Ishikawa (cell line): Measurements from ENCODE around the gene MAML2.

Experiments used
- CEBPB ChIP-seq: IDR thresholded peaks from 2 replicates; pipeline ENCODE4 v1.6.1; 2012
- CREB1 ChIP-seq: IDR thresholded peaks from 2 replicates; pipeline ENCODE4 v1.6.1; 2012; ENCODE audit warnings: low read depth
- EGR1 ChIP-seq: IDR thresholded peaks from 2 replicates; pipeline ENCODE4 v1.6.1; 2012
- EP300 ChIP-seq: IDR thresholded peaks from 2 replicates; pipeline ENCODE4 v1.6.1; 2012; ENCODE audit warnings: borderline replicate concordance
- NFIC ChIP-seq: IDR thresholded peaks from 2 replicates; pipeline ENCODE4 v1.6.1; 2012
- RAD21 ChIP-seq: IDR thresholded peaks from 2 replicates; pipeline ENCODE4 v1.6.1; 2012; ENCODE audit warnings: low read depth
- TCF12 ChIP-seq: IDR thresholded peaks from 2 replicates; pipeline ENCODE4 v1.6.1; 2012; ENCODE audit warnings: low read depth
- TEAD4 ChIP-seq: IDR thresholded peaks from 2 replicates; pipeline ENCODE4 v1.6.1; 2012
- ZBTB7A ChIP-seq: IDR thresholded peaks from 2 replicates; pipeline ENCODE4 v1.6.1; 2012; ENCODE audit warnings: low read depth
- TF ChIP-seq, protein P1 (sequence below): IDR thresholded peaks from 2 replicates; pipeline ENCODE4 v1.6.1; 2012; ENCODE audit warnings: low read depth, mild to moderate bottlenecking
- TF ChIP-seq, protein P2 (sequence below): IDR thresholded peaks from 2 replicates; pipeline ENCODE4 v1.6.1; 2012

DNA sequence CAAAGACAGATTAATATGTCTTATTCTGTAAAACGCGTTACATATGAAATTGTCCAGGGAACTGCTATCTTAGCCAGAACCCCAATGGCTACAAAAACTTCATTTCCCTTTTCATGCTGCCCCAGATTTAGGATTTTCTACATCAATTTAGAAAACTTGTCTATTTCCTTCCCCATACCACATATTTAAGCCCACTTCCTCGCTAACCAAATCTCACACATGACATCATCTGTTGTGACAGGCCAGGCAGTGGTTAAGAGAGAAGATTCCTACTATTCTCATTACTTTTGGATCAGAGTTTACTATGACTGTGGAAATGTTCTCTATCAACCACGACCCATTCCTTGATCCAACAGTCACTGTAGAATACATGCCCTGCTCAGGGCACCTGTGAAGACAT is 30.8 kb upstream of the MAML2 start:
- TF ChIP-seq CEBPB (no peak), EP300 (no peak), TCF12 (no peak), ZBTB7A (no peak), RAD21 (no peak), CREB1 (no peak), NFIC (no peak), TEAD4 (no peak), EGR1 (no peak)
- TF ChIP-seq, protein P1, sequence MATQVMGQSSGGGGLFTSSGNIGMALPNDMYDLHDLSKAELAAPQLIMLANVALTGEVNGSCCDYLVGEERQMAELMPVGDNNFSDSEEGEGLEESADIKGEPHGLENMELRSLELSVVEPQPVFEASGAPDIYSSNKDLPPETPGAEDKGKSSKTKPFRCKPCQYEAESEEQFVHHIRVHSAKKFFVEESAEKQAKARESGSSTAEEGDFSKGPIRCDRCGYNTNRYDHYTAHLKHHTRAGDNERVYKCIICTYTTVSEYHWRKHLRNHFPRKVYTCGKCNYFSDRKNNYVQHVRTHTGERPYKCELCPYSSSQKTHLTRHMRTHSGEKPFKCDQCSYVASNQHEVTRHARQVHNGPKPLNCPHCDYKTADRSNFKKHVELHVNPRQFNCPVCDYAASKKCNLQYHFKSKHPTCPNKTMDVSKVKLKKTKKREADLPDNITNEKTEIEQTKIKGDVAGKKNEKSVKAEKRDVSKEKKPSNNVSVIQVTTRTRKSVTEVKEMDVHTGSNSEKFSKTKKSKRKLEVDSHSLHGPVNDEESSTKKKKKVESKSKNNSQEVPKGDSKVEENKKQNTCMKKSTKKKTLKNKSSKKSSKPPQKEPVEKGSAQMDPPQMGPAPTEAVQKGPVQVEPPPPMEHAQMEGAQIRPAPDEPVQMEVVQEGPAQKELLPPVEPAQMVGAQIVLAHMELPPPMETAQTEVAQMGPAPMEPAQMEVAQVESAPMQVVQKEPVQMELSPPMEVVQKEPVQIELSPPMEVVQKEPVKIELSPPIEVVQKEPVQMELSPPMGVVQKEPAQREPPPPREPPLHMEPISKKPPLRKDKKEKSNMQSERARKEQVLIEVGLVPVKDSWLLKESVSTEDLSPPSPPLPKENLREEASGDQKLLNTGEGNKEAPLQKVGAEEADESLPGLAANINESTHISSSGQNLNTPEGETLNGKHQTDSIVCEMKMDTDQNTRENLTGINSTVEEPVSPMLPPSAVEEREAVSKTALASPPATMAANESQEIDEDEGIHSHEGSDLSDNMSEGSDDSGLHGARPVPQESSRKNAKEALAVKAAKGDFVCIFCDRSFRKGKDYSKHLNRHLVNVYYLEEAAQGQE: no peak
- TF ChIP-seq, protein P2, sequence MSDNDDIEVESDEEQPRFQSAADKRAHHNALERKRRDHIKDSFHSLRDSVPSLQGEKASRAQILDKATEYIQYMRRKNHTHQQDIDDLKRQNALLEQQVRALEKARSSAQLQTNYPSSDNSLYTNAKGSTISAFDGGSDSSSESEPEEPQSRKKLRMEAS: no peak
